Measurements from ENCODE around the gene ANTKMT.

The ANTKMT gene

DNA sequence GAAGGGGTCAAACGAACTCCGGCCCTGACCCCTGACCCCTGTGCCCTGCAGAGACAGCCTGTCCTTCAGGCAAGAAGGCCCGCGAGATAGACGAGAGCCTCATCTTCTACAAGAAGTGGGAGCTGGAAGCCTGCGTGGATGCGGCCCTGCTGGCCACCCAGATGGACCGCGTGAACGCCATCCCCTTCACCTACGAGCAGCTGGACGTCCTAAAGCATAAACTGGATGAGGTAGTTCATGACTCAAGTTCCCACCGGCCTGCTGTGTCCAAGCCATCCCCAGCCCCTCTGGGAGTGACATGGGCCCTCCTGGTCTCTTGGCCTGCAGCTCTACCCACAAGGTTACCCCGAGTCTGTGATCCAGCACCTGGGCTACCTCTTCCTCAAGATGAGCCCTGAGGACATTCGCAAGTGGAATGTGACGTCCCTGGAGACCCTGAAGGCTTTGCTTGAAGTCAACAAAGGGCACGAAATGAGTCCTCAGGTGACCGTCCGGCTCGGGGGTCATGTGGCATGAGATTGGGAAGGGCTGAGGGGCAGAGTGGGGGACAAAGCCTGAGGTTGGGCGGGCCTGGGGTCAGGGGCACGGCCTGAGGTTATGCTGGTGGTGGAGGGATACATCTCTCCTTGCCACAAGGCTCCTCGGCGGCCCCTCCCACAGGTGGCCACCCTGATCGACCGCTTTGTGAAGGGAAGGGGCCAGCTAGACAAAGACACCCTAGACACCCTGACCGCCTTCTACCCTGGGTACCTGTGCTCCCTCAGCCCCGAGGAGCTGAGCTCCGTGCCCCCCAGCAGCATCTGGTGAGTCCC lies 45.3 kb downstream of the ANTKMT start:
- DNase-seq: no peak

DNA sequence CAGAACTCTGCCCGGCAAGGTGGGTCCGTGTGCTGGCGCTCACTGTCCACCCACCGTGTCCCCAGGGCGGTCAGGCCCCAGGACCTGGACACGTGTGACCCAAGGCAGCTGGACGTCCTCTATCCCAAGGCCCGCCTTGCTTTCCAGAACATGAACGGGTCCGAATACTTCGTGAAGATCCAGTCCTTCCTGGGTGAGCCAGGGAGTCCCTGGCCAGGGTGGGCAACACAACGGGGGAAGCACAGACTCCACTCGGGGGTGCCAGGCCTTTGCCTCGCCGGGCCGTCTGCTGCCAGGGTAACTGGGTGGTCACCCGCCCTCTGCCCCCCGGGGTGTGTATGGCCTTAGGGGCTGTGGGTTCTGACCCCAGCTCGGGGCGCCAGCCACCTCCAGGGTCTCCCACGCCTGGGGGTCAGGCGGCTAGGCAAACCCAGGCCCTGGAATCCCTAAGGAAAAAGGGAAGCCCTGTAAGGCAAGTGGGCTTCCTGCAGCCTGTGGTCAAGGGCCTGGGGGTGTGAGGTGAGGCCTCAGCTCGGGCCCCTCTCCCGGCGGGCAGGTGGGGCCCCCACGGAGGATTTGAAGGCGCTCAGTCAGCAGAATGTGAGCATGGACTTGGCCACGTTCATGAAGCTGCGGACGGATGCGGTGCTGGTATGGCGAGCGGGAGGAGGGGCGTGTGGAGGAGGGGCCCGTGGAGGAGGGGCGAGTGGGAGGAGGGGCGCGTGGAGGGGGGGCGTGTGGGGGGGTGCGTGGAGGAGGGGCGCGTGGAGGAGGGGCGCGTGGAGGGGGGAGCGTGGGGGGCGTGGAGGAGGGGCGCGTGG lies 46.1 kb downstream of the ANTKMT start:
- DNase-seq: no peak

- no peak for DNase-seq
Measured at GRCh38 chr16:767743-768235, 46.8 kb downstream of the ANTKMT start.

GRCh38 chr16:768428-768827 lies 47.5 kb downstream of the ANTKMT start:
- DNase-seq: no peak

- no peak for DNase-seq
Measured at GRCh38 chr16:769184-769784, 48.3 kb downstream of the ANTKMT start.

- DNase-seq: no peak
Measured at GRCh38 chr16:769934-770333, 49.0 kb downstream of the ANTKMT start.

DNA sequence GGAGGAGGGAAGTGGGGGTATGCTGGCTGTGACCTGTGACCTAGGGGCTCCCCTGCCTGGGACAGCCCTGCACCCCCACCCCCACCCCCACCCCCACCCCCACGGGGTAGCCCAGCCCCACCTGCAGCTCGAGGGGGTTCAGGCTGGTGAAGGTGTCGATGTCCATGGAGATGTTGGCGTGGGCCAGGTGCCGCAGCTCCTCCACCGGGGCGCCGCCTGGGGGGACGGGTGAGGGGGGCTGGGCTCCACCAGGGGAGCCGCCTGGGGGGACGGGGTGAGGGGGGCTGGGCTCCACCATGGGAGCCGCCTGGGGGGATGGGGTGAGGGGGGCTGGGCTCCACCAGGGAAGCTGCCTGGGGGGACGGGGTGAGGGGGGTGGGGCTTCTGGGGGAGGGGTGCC lies 49.5 kb downstream of the ANTKMT start:
- DNase-seq: no peak
